Measurements from ENCODE around the gene CDK5RAP3.
"Not testable (repeated sequence)": the region's sequence is repeated elsewhere in the genome, so short reads cannot be mapped to it uniquely, and the experiment has no call there.

Gene CDK5RAP3

GRCh38 chr17:47983492-47984223 lies 12.7 kb downstream of the CDK5RAP3 start:
- DNase-seq (ENCODE audit: low read depth in 1 of 2, low spot score in 1 of 2) = no peak
- in situ Hi-C loops (cut with HindIII; ENCODE audit: low pct_unique_long_range_greater_than_20kb, low sequenced_read_pairs) = no loop called here
- TF ChIP-seq JUND (IDR thresholded peaks at IDR 0.05; ENCODE audit: low read depth) = no peak

GRCh38 chr17:47986520-47986919 lies 15.6 kb downstream of the CDK5RAP3 start:
- no peak for TF ChIP-seq JUND (IDR thresholded peaks at IDR 0.05; ENCODE audit: low read depth)
- no peak for DNase-seq (ENCODE audit: low read depth in 1 of 2, low spot score in 1 of 2)
- in situ Hi-C loops (cut with HindIII; ENCODE audit: low pct_unique_long_range_greater_than_20kb, low sequenced_read_pairs) = no loop called here

GRCh38 chr17:47987240-47987835 lies 16.4 kb downstream of the CDK5RAP3 start:
- in situ Hi-C loops (cut with HindIII; ENCODE audit: low pct_unique_long_range_greater_than_20kb, low sequenced_read_pairs) = no loop called here
- no peak for TF ChIP-seq JUND (IDR thresholded peaks at IDR 0.05; ENCODE audit: low read depth)

GRCh38 chr17:47988445-47988844 lies 17.5 kb downstream of the CDK5RAP3 start:
- in situ Hi-C loops (cut with HindIII; ENCODE audit: low pct_unique_long_range_greater_than_20kb, low sequenced_read_pairs); DNase-seq (ENCODE audit: low read depth in 1 of 2, low spot score in 1 of 2): not testable (repeated sequence)

More at GRCh38 chr17:47987240-47987835, 16.4 kb downstream of the CDK5RAP3 start:
- DNase-seq (ENCODE audit: low read depth in 1 of 2, low spot score in 1 of 2) = peak; percentile 48 to 55

GRCh38 chr17:47989159-47989558 lies 18.2 kb downstream of the CDK5RAP3 start:
- in situ Hi-C loops (cut with HindIII; ENCODE audit: low pct_unique_long_range_greater_than_20kb, low sequenced_read_pairs) = no loop called here
- no peak for TF ChIP-seq JUND (IDR thresholded peaks at IDR 0.05; ENCODE audit: low read depth)
- DNase-seq (ENCODE audit: low read depth in 1 of 2, low spot score in 1 of 2) = no peak

- TF ChIP-seq JUND (IDR thresholded peaks at IDR 0.05; ENCODE audit: low read depth) = no peak
- in situ Hi-C loops (cut with HindIII; ENCODE audit: low pct_unique_long_range_greater_than_20kb, low sequenced_read_pairs) = no loop called here
- DNase-seq (ENCODE audit: low read depth in 1 of 2, low spot score in 1 of 2) = no peak
Measured at GRCh38 chr17:47989700-47990099, 18.8 kb downstream of the CDK5RAP3 start.

GRCh38 chr17:47990962-47991731 lies 20.2 kb downstream of the CDK5RAP3 start:
- in situ Hi-C loops (cut with HindIII; ENCODE audit: low pct_unique_long_range_greater_than_20kb, low sequenced_read_pairs) = no loop called here
- no peak for DNase-seq (ENCODE audit: low read depth in 1 of 2, low spot score in 1 of 2)
- TF ChIP-seq JUND (IDR thresholded peaks at IDR 0.05; ENCODE audit: low read depth) = no peak

GRCh38 chr17:47992216-47992615 lies 21.3 kb downstream of the CDK5RAP3 start:
- DNase-seq (ENCODE audit: low read depth in 1 of 2, low spot score in 1 of 2) = no peak
- in situ Hi-C loops (cut with HindIII; ENCODE audit: low pct_unique_long_range_greater_than_20kb, low sequenced_read_pairs) = no loop called here
- no peak for TF ChIP-seq JUND (IDR thresholded peaks at IDR 0.05; ENCODE audit: low read depth)

- no peak for DNase-seq (ENCODE audit: low read depth in 1 of 2, low spot score in 1 of 2)
- in situ Hi-C loops (cut with HindIII; ENCODE audit: low pct_unique_long_range_greater_than_20kb, low sequenced_read_pairs) = no loop called here
- no peak for TF ChIP-seq JUND (IDR thresholded peaks at IDR 0.05; ENCODE audit: low read depth)
Measured at GRCh38 chr17:47993031-47993564, 22.2 kb downstream of the CDK5RAP3 start.

GRCh38 chr17:47993964-47994363 lies 23.1 kb downstream of the CDK5RAP3 start:
- TF ChIP-seq JUND (IDR thresholded peaks at IDR 0.05; ENCODE audit: low read depth) = no peak
- in situ Hi-C loops (cut with HindIII; ENCODE audit: low pct_unique_long_range_greater_than_20kb, low sequenced_read_pairs) = no loop called here
- DNase-seq (ENCODE audit: low read depth in 1 of 2, low spot score in 1 of 2) = no peak

- no peak for DNase-seq (ENCODE audit: low read depth in 1 of 2, low spot score in 1 of 2)
- TF ChIP-seq JUND (IDR thresholded peaks at IDR 0.05; ENCODE audit: low read depth) = no peak
- in situ Hi-C loops (cut with HindIII; ENCODE audit: low pct_unique_long_range_greater_than_20kb, low sequenced_read_pairs) = no loop called here
Measured at GRCh38 chr17:47994724-47995123, 23.8 kb downstream of the CDK5RAP3 start.

- DNase-seq (ENCODE audit: low read depth in 1 of 2, low spot score in 1 of 2) = no peak
- TF ChIP-seq JUND (IDR thresholded peaks at IDR 0.05; ENCODE audit: low read depth) = no peak
- in situ Hi-C loops (cut with HindIII; ENCODE audit: low pct_unique_long_range_greater_than_20kb, low sequenced_read_pairs) = no loop called here
Measured at GRCh38 chr17:47995241-47995935, 24.5 kb downstream of the CDK5RAP3 start.

Data from T47D (cell line).